HG03575 (cell line): ENCODE measurements around the gene PWWP2B.

Source experiments
- ATAC-seq: cut with Tn5 transposase; IDR thresholded peaks from one replicate; pipeline ENCODE4 v1.9.1; 2021; ENCODE audit not compliant: unreplicated experiment, insufficient number of reproducible peaks, low FRiP score; ENCODE audit errors: extremely low read depth

PWWP2B gene

GRCh38 chr10:132361581-132362101 lies 35.4 kb upstream of the PWWP2B start:
- no peak for ATAC-seq

- ATAC-seq: no peak
Measured at GRCh38 chr10:132362151-132362611, 34.8 kb upstream of the PWWP2B start.

GRCh38 chr10:132363376-132363775 lies 33.6 kb upstream of the PWWP2B start:
- no peak for ATAC-seq

- ATAC-seq: no peak
Measured at GRCh38 chr10:132363921-132364593, 32.9 kb upstream of the PWWP2B start.

- ATAC-seq: no peak
Measured at GRCh38 chr10:132364594-132364970, 32.4 kb upstream of the PWWP2B start.

GRCh38 chr10:132365102-132365501 lies 31.9 kb upstream of the PWWP2B start:
- ATAC-seq: no peak

- no peak for ATAC-seq
Measured at GRCh38 chr10:132366006-132366405, 31.0 kb upstream of the PWWP2B start.

GRCh38 chr10:132366499-132366898 lies 30.5 kb upstream of the PWWP2B start:
- no peak for ATAC-seq

GRCh38 chr10:132368391-132368790 lies 28.6 kb upstream of the PWWP2B start:
- ATAC-seq: no peak

GRCh38 chr10:132368881-132369635 lies 27.9 kb upstream of the PWWP2B start:
- no peak for ATAC-seq

GRCh38 chr10:132369636-132370185 lies 27.3 kb upstream of the PWWP2B start:
- ATAC-seq: no peak

- no peak for ATAC-seq
Measured at GRCh38 chr10:132370426-132371340, 26.3 kb upstream of the PWWP2B start.

- ATAC-seq: no peak
Measured at GRCh38 chr10:132371641-132372081, 25.3 kb upstream of the PWWP2B start.

- no peak for ATAC-seq
Measured at GRCh38 chr10:132372516-132373095, 24.4 kb upstream of the PWWP2B start.

GRCh38 chr10:132373241-132373955 lies 23.6 kb upstream of the PWWP2B start:
- ATAC-seq: no peak

- no peak for ATAC-seq
Measured at GRCh38 chr10:132374176-132374575, 22.8 kb upstream of the PWWP2B start.

GRCh38 chr10:132374612-132375011 lies 22.4 kb upstream of the PWWP2B start:
- no peak for ATAC-seq
